H4 (cell line): ENCODE results near the gene ZNF672. TPM values are rescaled to one million over a fixed set of nuclear protein-coding genes. Genes with fewer than 3 reads are reported as not detected.

Experiments used
- DNase-seq: peaks from one replicate; pipeline ENCODE4 v3.0.0-alpha.2; 2015; ENCODE audit warnings: low spot score
- total RNA-seq: library from RNA; depleted of rRNA; stranded (reverse); fragments of >200 nt; shearing (Covaris generic); gene quantifications from 2 replicates; pipeline ENCODE4 v1.2.3, GENCODE V29; 2014

The ZNF672 gene
- total RNA-seq, 1 experiment from 2014 or later = 14.4 TPM

DNA sequence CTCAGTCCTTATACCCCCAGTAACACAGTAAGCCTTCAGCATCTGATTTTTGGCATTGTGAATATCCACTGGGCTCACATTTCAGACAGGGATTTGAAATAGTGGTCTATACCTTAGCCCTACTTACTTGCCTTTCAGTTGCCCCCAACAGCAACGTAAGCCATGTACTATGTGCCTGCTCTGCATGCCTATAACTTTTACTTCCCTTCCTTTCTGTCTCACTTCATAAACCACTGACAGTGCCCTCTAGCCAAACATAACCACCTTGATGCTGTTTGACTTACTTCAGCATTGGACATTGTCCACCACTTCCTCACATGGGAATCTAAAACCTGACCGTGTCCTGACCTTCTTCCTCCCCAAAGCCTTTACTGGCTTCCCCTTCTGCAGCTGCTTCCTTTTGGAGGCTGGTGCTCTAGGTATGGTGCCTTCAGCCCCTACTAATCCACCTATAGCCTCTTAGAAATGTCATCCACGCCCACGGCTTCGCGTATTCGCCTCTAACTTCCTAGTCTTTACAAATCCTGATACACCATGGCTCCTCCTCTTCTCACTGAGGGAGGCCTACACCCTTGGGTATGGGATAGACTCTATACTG, 3.6 kb upstream of the ZNF672 start:
- DNase-seq = no peak

DNA sequence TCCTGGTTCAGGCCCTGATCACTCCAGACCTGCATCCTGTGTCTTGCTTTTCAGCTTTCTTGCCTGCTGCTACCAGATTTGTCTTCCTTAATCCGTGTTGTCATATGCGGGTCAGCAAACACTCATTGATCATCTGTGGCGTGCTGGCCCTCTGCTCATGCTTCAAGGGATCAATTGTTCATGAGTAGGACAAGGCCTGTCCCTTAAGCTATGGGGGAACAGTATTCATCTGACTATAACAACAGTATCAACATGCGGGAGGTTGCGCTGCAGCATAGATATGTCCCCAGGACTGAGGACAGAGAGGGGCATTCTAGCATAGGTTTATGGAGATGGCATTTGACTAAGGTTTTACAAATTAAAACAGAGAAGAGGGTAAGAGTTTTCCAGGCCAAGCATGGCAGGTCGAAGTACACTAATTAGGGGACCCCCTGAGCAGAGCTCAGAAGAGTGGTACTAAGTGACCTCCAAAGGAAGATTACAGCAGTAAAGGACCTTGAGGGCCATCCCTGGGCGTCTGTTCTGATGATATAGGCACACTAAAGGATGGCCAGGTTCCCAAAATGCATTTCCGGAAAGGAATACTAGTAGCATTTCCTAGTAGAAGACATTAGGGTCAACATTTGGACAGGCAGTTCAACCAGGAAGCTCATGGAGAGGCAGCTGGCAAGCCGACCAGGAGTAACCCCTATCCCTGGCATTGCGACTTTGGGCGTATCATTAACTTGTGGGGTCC, 811 bp upstream of the ZNF672 start:
- DNase-seq = no peak

DNA sequence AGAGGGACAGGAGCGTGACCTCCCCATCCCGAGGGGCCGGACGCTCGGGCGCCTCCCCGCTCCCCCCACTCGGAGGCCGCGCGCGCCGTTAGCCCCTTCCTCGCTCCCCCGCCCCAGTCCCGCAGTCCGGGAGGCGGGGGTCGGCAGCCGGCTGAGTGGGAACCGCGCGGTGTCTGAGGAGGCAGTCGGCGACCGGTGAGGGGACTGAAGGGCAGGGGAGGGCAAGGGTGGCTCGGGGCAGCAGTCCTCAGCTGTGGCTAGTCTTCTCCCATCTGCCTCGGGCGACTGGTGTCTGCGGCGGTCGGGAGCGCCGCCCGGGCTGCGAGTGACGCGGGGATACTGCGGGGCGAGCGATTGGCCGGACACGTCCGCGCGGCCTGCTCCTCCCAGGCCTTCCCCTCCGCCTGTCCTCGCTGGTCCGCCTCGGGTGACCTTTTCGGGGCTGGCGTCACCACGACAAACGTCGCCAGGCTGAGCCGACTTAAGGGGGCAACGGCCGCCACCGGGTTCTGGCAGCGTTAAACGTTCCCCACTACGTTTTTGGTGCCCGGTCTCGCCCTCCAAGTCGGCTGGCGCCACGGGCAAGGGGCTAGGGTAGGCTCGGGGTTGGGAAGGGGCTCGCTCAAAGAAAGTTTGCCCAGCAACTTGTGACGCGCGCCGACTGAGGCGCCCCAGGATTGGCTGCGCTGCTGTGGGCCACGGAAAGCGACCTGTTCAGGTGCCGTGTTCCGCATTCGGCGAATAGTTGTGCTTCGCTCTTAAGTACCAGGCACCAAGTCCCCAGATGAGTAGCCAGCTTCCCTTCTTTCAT, 538 bp downstream of the ZNF672 start:
- peak; percentile 77 for DNase-seq

DNA sequence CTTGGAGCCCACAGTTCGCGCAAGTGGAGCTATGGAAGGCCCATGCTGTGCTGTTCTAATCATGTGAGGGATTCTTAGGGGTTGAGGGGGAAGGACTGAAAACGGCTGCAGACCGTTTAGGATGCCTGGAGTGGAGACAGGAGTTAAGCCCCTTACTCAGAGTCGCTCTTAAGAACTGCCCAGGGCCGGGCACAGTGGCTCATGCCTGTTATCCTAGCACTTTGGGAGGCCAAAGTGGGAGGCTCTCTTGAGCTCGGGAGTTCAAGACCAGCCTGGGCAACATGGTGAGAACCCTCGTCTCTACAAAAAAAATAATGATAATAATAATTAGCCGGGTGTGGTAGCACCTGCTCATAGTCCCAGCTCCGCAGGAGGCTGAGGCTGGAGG, 1.1 kb downstream of the ZNF672 start:
- no peak for DNase-seq

DNA sequence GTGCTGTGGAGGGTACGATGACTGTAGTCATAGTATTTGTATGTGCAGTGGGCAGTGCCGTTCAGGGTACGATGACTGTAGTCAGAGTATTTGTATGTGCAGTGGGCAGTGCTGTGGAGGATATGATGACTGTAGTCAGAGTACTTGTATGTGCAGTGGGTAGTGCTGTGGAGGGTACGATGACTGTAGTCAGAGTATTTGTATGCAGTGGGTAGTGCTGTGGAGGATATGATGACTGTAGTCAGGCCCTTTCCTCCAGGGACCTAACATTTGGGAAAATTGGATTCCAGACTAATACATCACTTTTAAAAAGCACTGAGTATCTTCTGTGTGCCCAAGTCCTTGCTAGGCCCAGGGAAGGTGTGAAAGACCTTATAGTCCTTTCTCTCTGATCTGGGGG, 2.9 kb downstream of the ZNF672 start:
- DNase-seq = no peak

DNA sequence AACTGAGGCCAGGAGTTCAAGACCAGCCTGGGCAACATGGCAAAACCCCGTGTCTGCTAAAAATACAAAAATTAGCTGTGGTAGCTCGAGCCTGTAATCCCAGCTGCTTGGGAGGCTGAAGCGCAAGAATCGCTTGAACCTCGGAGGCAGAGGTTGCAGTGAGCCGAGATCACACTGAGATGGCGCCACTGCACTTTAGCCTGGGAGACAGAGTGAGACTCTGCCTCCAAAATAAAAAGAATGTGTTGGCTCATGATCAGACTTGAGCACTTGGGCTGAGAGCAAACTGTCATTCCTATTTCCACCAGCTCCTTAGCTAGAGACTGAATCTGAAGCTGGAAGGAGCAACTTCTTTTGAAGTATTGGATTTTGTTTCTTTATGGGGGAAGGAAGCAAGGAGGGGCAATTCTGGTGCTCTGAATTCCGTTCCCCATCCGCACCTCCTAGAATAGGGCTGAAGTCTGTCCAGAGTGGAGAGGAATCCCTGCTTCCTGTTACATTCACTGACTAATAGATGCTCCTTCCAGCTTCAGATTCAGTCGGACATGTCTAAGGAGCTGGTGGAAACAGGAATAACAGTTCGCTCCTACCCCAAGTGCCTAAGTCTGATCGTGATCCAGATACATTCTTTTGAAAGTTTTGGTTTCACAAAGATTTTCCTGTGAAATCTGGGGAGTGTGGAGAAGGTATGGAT, 3.8 kb downstream of the ZNF672 start:
- DNase-seq = no peak

DNA sequence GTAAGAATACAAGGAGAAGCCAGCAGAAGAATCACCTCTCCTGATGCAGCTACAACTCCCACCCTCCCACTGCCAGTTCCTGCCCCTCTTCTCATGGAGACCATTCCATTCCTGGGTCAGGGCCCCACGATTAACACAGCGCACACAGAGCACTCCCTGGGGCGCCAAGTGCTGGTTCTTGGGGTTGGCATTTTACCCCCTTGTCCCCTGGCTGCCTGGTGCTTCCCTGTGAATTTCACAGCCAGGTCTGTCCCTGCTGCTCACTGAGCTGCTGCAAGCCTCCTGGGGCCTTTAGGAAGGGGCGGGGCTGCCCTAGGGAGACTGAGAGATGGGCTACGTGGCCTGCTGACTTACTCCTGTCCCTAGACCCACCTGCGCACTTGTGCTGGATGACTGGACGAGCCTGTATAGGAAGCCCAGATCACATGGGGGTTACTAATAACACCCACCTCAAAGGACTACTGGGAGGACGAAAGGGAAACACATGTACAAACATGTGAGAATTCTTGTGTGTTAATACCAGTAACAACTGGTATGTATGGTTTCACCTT, 4.8 kb downstream of the ZNF672 start:
- no peak for DNase-seq

DNA sequence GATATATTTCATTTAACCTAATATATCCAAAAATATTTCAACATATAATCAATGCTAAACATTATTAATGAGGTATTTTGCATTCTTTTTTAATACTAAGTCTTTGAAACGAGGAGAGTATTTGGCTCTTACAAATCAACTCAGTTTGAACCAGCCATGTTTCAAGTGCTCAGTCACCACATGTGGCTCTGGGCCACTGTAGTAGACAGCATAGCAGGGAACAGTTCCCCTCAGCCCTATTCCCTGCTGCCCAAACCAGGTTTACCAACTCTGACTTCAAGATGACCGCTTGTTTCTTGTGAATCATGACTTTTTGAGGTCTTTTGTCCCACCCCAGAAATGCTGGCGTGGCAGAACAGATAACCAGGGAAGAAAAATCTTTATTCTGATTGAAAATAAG, 5.7 kb downstream of the ZNF672 start:
- no peak for DNase-seq

DNA sequence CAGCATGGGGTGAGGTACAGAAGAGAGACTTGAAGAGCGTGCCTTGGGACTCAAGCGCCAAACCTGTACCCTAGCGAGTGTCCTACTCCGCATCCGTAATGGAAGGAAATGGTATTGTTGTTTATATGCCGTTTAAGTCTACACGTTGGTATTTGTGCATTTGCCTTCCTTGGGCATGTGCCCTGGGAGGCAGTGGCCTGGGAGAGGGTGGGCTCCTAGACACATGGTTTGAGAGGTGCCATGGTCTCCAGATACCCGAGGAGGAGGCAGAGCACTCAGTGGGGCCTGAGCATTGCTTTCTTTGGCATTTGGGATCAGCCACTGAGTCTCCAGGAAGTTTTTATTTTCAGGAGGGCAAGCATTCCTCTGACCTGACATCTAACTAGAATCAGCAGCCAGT, 6.5 kb downstream of the ZNF672 start:
- no peak for DNase-seq

DNA sequence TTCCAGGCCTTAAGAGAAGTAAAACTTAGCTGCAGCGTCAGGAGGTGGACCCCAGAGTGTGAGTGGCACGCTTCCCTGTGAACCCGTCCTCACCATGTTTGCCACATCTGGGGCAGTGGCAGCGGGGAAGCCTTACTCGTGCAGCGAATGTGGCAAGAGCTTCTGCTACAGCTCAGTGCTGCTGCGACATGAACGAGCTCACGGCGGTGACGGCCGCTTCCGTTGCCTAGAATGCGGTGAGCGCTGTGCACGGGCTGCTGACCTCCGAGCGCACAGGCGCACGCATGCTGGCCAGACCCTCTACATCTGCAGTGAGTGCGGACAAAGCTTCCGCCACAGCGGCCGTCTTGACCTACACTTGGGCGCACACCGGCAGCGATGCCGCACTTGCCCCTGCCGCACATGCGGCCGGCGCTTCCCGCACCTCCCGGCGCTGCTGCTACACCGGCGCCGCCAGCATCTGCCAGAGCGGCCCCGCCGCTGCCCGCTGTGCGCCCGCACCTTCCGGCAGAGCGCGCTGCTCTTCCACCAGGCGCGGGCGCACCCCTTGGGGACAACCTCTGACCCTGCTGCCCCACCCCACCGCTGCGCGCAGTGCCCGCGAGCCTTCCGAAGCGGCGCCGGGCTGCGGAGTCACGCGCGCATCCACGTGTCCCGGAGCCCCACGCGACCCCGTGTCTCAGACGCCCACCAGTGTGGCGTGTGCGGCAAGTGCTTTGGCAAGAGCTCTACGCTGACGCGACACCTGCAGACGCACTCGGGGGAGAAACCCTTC, 9.3 kb downstream of the ZNF672 start:
- DNase-seq = no peak

DNA sequence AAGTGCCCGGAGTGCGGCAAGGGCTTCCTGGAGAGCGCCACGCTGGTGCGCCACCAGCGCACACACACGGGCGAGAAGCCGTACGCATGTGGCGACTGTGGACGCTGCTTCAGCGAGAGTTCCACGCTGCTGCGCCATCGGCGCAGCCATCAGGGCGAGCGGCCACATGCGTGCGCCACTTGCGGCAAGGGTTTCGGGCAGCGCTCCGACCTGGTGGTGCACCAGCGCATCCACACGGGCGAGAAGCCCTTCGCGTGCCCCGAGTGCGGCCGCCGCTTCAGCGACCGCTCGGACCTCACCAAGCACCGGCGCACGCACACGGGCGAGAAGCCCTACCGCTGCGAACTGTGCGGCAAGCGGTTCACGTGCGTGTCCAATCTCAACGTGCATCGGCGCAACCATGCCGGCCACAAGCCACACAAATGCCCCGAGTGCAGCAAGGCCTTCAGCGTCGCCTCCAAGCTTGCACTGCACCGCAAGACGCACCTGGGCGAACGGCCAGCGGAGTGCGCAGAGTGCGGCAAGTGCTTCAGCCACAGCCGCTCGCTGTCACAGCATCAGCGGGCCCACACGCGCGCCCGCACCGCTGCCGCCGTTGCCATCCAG, 10.0 kb downstream of the ZNF672 start:
- DNase-seq = no peak

DNA sequence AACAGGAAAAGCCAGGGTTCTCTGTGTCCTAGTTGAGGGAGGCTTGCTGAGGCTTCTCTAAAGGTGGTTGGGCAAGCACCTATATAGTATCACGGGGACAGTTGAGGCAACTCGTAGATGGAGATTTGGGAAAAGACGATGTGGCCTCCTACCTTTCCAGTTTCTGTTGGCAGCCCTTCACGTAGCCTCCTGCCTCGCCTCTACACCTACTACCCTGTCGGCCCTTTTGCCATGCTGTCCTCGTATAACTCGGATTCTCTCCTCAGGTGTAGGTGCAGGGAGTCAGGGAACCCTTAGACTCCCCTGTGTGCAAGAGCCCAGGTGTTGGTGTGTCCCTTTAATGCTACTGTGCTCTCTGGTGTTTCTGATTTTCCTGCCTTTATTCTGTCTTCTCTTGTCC, 10.6 kb downstream of the ZNF672 start:
- no peak for DNase-seq

DNA sequence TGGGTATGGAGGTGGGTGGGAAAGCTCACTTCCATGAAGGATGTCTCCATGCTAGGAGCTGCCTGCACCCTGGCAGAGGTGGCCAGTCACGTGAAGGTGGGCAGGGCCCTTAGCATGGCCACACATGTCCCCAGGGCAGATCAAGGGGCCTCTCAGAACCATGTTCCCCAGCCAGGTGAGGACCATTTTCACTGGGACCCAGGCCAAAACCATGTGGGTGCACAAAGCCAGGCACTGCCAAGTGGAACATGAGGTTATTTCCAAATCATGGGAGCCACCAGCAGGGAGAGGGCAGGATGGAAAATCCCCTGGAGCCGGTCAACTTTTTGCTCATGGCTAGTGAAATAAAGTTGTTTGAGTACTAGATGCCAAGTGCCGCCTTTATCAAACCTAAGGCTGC, 11.1 kb downstream of the ZNF672 start:
- no peak for DNase-seq

DNA sequence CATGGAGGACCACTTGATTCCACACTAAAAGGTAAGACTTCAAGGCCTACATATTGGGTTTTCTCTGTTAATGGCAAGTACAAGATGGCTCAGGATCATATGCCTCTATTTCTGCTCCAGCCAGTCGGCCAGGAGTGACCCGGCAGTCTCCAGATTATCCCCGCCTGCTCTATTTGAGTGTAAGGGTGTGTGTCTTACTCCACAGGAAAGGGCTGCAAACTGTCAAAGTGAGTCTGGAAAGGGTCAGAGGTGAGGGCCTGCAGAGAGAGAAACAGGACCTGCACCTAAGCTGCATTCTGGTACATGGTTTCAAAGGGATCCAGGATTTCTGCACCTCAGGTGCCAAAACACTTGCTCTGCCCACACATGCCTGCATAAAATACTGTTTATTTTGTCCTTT, 11.6 kb downstream of the ZNF672 start:
- no peak for DNase-seq

DNA sequence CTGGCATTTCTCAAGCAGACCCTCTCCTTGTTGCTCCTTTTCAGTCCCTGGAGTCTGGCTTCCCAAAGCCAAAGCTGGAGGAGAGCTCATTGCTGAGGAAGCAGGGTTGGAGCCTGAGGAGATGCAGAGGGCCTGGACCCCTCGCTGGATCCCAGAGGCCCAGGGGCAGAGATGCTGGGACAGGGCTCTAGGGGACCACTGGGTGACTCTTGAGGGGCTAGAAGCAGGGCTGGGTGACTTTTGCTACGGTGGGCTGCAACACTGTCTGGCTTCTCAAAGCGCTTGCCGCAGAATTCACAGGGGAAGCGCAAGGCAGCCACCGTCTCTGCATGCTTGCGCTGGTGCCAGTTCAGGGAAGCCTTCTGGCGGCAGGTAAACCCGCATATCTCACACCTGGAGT, 12.1 kb downstream of the ZNF672 start:
- DNase-seq = no peak

DNA sequence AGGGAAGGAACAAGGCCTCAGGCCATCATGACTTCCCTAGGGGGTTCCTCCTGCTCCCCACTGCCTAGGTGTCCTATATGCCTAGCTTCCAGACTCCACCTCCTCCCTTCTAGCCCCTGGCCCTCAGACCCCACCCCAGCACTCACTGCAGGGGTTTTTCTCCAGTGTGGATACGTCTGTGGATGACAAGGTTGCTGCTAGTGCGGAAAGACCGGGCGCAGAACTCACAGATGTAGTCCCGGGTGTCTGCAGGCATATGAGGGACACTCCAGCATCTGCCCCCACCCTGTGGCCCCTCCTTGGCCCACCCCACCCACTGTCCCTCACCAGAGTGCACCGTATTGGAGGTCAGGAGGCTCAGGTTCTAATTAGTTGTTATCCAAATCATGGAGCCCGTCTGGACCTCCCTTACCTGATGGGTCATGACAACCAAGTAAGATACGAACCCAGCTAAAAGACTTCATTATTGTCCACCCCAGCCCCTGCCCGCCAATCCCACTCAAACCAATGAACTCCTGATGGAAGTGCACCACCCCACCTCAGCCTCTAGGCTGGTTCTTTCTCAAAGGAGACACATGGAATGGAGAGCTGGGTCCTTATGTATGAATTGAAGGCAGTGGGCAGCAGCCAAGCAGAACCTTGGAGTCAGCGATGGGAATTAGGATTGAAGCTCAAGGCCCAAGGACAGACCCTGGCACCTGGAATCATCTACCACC, 12.7 kb downstream of the ZNF672 start:
- DNase-seq = no peak

DNA sequence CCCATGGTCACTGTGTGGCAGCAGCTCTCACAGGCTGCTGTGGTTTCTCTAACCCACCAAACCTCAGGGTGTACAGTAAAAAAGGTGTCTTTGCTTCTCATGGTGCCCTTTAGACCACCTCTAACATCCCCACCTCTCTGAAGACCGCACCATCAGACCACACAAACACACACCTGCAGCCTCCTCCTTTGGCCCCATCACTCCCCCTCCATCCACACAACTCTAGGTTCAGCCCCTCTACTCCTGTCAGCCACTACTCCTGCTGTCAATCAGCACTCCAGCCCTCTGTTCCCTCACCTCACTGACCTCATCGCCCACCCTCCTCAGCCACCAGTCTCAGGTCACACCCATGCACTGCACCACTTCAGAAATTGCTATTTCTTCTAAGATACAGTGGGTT, 13.4 kb downstream of the ZNF672 start:
- DNase-seq = no peak

DNA sequence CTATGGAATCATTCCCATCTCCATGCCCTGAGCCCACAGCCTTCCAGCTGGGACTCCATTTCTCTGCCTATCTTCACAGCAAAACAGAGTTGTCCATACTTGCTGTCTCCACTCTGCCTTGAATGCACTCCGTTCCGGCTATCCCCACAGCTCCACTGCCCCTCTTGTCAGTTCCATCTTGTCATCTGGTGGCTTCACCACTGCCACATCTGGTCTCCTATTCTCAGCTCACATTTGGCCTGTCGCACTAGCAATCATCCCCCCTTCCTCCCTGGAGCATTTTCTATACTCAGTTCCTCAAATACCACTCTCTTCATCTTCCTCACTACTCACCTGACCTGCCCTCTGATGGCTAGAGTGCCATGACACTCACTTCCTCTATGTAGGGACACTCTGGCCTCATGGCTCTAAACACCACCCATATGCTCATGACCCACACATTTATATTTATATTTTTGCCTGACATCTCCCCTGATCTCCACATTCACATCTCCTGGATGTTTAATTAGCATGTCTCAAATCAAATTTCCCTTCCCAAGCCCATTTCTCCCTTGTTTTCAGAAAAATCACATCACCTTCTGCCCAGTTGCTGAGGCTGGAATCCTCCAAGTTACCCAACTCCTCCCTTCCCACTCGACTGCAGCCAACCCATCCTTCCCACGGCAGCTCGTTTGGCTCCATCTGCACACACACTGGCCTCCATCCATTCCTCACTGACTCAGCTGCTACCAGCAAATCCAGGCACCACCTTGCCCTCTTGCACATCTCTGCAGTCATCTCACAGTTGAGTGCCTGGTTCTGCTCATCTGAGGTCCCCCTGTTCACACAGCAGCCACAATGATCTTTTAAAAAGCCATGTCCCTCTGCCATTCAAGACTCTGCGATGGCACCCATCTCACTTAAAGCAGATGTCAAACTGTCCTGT, 14.7 kb downstream of the ZNF672 start:
- no peak for DNase-seq
